GM18511 (cell line): Measurements from ENCODE around the gene BRPF1.
A peak's percentile ranks its signal among the peaks of the same experiment; 100 is the strongest.

Experiments used
- ATAC-seq: cut with Tn5 transposase; IDR thresholded peaks from one replicate; pipeline ENCODE4 v1.9.1; 2021; ENCODE audit warnings: mild to moderate bottlenecking, moderate library complexity; ENCODE audit not compliant: unreplicated experiment

BRPF1 gene, protein sequence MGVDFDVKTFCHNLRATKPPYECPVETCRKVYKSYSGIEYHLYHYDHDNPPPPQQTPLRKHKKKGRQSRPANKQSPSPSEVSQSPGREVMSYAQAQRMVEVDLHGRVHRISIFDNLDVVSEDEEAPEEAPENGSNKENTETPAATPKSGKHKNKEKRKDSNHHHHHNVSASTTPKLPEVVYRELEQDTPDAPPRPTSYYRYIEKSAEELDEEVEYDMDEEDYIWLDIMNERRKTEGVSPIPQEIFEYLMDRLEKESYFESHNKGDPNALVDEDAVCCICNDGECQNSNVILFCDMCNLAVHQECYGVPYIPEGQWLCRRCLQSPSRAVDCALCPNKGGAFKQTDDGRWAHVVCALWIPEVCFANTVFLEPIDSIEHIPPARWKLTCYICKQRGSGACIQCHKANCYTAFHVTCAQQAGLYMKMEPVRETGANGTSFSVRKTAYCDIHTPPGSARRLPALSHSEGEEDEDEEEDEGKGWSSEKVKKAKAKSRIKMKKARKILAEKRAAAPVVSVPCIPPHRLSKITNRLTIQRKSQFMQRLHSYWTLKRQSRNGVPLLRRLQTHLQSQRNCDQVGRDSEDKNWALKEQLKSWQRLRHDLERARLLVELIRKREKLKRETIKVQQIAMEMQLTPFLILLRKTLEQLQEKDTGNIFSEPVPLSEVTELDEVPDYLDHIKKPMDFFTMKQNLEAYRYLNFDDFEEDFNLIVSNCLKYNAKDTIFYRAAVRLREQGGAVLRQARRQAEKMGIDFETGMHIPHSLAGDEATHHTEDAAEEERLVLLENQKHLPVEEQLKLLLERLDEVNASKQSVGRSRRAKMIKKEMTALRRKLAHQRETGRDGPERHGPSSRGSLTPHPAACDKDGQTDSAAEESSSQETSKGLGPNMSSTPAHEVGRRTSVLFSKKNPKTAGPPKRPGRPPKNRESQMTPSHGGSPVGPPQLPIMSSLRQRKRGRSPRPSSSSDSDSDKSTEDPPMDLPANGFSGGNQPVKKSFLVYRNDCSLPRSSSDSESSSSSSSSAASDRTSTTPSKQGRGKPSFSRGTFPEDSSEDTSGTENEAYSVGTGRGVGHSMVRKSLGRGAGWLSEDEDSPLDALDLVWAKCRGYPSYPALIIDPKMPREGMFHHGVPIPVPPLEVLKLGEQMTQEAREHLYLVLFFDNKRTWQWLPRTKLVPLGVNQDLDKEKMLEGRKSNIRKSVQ (N-terminal part only)

GRCh38 chr3:9731206-9732079 lies at the start of gene BRPF1:
TSS of gene BRPF1 (plus strand) at chr3:9731735. CDS start at chr3:9734141, 2,406 bp downstream.
- ATAC-seq: peak; percentile 93

GRCh38 chr3:9682096-9682495 lies 49.4 kb upstream of the BRPF1 start:
- no peak for ATAC-seq

DNA sequence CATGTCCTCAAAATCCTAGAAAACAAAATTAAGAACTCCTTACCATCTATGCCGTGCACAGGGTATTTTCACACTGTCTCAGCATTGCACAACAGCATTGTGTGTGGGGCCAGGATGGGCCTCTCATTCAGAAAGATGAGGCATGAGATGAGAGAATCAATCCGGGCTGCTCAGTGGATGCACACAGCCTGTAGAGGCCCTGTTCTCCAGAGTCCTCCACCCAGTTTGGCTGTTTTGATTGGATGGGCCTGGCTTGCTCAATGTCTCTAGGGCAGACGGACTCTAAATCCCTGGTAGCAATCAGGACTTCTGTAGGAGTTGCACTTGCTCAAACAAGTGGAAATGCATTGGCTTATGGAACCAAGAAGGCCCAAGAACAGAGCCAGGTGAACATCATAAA lies 48.1 kb upstream of the BRPF1 start:
- ATAC-seq: no peak

DNA sequence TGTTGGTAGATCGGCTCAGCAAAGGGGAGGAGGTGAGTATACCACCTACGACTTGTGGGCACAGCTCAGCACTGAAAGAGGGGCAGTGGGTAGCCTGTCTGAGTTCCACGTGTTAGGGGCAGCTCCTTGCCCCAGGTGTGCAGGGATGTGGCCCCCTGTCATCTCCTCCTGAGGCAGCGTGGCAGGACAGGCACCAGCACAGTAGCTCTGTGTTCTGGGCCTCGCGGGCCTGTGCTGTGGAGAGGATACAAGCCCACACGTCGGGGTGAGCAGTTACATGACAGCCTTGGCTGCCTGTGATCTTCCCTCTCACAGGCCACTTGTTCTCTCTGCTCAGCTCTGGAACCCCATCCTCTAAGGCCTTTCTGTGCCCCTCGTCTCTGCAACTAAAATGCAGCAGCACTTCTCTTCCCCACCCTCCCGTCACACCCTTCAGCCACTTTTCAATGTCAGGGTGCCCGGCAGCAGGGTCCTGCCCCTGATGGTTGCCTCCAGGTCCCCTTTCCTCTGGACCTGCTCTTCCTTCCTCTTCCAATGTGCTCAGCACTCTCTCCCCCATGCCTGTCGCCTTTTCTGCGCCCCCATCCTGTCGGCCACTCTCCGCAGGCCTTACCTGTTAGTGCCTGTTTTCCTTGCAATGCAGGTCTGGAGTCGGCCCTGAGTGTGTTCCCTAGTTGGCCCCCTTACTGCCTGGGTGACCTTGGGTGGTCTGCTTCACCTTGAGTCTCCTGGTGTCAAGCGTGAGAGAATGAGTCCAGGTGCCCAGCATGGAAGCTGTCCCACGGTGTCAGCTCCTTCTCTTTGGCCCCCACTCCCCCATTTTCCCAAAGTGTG lies 46.1 kb upstream of the BRPF1 start:
- ATAC-seq: no peak

- ATAC-seq: no peak
Measured at GRCh38 chr3:9686050-9686550, 45.4 kb upstream of the BRPF1 start.

- ATAC-seq: no peak
Measured at GRCh38 chr3:9686703-9687102, 44.8 kb upstream of the BRPF1 start.

GRCh38 chr3:9687514-9687913 lies 44.0 kb upstream of the BRPF1 start:
- no peak for ATAC-seq

GRCh38 chr3:9688961-9689360 lies 42.6 kb upstream of the BRPF1 start:
- no peak for ATAC-seq

- ATAC-seq: no peak
Measured at GRCh38 chr3:9689757-9690156, 41.8 kb upstream of the BRPF1 start.

- ATAC-seq: peak; percentile 99
Measured at GRCh38 chr3:9690451-9691450, 40.8 kb upstream of the BRPF1 start.

DNA sequence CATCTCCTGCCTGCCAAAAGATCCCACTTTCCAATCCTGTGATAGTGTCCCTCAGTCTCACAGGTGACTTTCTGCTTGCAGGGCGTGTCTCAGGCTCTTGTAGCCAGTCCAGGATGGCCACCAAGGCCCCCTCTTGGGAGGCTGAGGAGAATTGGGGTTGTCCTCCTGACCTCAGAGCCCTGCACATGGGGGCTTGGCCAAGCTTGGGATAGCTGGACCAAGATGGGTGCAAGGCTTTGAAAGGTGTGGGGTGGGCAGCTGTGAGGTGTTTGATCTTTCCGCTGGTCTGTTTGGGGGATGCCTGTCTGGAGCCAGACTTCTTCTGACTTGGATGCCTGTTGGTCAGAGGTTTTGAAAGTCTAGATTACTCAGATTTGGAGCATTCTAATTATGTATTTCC lies 39.9 kb upstream of the BRPF1 start:
- no peak for ATAC-seq

DNA sequence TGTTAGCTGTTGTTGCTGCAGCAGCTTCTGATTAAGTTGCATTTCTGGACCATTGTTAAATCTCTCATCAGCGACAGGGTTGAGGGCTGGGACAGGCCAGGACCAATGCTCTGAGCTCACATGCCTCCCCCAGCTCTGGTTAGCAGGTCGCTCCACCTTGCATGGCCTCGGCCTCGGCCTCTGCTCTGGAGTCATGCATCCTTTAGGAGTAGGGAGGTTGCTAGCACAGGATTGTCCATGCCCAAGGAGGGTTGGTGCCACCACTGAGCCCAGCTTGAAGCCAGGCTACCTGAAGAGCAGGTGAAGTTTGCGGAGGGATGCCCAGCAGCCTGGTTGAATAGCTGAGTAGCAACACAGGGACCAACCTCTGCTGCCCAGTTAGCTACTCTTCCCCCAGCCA lies 39.1 kb upstream of the BRPF1 start:
- ATAC-seq: no peak

DNA sequence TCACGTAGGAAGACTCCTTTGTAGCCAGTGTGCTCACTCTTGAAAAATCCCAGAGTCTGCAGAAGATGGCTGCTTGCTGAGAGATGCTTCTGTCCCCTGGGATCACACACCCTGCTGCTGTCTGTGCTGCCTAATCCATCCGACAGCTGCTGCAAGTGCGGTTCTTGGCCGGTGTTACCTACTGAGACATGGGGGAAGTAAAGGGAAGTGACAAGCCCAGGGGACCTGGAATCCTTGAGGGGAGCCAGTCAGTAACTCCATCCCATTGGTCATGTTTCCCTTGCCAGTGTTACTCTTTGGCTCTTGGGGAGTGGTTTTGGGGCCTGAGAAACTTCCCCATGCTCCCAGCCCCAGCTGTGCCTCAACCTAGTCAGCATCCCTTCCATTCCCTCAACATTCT lies 36.2 kb upstream of the BRPF1 start:
- no peak for ATAC-seq

- no peak for ATAC-seq
Measured at GRCh38 chr3:9695746-9696145, 35.8 kb upstream of the BRPF1 start.

- no peak for ATAC-seq
Measured at GRCh38 chr3:9696480-9697220, 34.9 kb upstream of the BRPF1 start.

GRCh38 chr3:9697892-9698291 lies 33.6 kb upstream of the BRPF1 start:
- no peak for ATAC-seq

GRCh38 chr3:9698293-9698692 lies 33.2 kb upstream of the BRPF1 start:
- ATAC-seq: no peak
